ENCODE results near the gene CLEC16A.
A peak's percentile ranks its signal among the peaks of the same experiment; 100 is the strongest.

The CLEC16A gene

DNA sequence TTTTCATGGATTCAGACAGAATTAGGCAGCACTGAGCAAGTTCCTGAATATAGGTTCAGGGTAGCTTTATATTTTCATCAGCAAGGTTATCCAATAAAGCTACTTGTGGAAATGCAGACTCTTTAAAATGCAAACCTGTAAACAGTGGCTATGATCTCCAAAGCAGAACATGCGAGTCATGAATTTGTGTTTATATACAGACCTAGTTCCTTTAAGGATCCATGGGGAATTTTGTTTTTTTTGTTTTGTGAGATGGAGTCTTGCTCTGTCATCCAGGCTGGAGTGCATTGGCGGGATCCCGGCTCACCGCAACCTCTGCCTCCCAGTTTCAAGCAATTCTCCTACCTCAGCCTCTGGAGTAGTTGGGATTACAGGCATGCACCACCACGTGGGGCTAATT, 14.8 kb downstream of the CLEC16A start:
- H3K27me3 ChIP-seq (ENCODE audit: insufficient read depth, poor library complexity, severe bottlenecking): no peaks in the 10 kb centered on the region
- H3K4me3 ChIP-seq (replicated peaks; ENCODE audit: insufficient read depth, low read length): no peak overlapping the region
- no peak for TF ChIP-seq POLR2AphosphoS5 (IDR thresholded peaks at IDR 0.05; ENCODE audit: low read depth)
- TF ChIP-seq GABPA (IDR thresholded peaks at IDR 0.05; ENCODE audit: low read depth): no peak
- no peak overlapping the region for H3K27ac ChIP-seq (replicated peaks)
- no peak for DNase-seq (ENCODE audit: low read depth in 1 of 2, low spot score in 1 of 2)

DNA sequence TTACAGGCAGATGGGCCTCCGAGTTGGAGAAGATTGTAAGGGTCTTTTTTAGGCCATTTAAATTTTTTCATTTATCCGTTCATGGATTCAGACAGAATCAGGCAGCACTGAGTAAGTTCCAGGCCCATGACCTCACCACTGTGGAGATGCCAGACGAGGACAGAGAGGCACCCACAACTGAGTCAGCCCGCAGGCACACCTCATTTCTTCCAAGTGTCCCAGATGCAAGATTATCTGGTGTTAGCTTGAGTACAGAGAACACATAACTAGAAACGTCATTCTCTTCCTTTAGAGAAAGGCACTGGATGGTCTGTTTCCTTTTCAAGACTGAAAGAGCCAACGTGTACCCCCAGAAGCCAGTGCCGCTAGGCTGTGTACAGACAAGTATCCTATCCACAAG, 16.9 kb downstream of the CLEC16A start:
- TF ChIP-seq, protein P1, sequence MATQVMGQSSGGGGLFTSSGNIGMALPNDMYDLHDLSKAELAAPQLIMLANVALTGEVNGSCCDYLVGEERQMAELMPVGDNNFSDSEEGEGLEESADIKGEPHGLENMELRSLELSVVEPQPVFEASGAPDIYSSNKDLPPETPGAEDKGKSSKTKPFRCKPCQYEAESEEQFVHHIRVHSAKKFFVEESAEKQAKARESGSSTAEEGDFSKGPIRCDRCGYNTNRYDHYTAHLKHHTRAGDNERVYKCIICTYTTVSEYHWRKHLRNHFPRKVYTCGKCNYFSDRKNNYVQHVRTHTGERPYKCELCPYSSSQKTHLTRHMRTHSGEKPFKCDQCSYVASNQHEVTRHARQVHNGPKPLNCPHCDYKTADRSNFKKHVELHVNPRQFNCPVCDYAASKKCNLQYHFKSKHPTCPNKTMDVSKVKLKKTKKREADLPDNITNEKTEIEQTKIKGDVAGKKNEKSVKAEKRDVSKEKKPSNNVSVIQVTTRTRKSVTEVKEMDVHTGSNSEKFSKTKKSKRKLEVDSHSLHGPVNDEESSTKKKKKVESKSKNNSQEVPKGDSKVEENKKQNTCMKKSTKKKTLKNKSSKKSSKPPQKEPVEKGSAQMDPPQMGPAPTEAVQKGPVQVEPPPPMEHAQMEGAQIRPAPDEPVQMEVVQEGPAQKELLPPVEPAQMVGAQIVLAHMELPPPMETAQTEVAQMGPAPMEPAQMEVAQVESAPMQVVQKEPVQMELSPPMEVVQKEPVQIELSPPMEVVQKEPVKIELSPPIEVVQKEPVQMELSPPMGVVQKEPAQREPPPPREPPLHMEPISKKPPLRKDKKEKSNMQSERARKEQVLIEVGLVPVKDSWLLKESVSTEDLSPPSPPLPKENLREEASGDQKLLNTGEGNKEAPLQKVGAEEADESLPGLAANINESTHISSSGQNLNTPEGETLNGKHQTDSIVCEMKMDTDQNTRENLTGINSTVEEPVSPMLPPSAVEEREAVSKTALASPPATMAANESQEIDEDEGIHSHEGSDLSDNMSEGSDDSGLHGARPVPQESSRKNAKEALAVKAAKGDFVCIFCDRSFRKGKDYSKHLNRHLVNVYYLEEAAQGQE (IDR thresholded peaks at IDR 0.05; ENCODE audit: insufficient replicate concordance, low read depth): no peak
- TF ChIP-seq, protein P2, sequence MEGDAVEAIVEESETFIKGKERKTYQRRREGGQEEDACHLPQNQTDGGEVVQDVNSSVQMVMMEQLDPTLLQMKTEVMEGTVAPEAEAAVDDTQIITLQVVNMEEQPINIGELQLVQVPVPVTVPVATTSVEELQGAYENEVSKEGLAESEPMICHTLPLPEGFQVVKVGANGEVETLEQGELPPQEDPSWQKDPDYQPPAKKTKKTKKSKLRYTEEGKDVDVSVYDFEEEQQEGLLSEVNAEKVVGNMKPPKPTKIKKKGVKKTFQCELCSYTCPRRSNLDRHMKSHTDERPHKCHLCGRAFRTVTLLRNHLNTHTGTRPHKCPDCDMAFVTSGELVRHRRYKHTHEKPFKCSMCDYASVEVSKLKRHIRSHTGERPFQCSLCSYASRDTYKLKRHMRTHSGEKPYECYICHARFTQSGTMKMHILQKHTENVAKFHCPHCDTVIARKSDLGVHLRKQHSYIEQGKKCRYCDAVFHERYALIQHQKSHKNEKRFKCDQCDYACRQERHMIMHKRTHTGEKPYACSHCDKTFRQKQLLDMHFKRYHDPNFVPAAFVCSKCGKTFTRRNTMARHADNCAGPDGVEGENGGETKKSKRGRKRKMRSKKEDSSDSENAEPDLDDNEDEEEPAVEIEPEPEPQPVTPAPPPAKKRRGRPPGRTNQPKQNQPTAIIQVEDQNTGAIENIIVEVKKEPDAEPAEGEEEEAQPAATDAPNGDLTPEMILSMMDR (IDR thresholded peaks at IDR 0.05; ENCODE audit: insufficient read depth, low read length): no peak
- TF ChIP-seq GABPA (IDR thresholded peaks at IDR 0.05; ENCODE audit: low read depth): no peak
- TF ChIP-seq SPI1 (IDR thresholded peaks at IDR 0.05; ENCODE audit: borderline replicate concordance, low read depth): no peak
- no peak for TF ChIP-seq POLR2AphosphoS5 (IDR thresholded peaks at IDR 0.05; ENCODE audit: low read depth)
- H3K27me3 ChIP-seq (ENCODE audit: insufficient read depth, poor library complexity, severe bottlenecking): no peaks in the 10 kb centered on the region
- DNase-seq (ENCODE audit: low read depth in 1 of 2, low spot score in 1 of 2): no peak
- no peak overlapping the region for H3K4me3 ChIP-seq (replicated peaks; ENCODE audit: insufficient read depth, low read length)
- H3K27ac ChIP-seq (replicated peaks): no peak overlapping the region

DNA sequence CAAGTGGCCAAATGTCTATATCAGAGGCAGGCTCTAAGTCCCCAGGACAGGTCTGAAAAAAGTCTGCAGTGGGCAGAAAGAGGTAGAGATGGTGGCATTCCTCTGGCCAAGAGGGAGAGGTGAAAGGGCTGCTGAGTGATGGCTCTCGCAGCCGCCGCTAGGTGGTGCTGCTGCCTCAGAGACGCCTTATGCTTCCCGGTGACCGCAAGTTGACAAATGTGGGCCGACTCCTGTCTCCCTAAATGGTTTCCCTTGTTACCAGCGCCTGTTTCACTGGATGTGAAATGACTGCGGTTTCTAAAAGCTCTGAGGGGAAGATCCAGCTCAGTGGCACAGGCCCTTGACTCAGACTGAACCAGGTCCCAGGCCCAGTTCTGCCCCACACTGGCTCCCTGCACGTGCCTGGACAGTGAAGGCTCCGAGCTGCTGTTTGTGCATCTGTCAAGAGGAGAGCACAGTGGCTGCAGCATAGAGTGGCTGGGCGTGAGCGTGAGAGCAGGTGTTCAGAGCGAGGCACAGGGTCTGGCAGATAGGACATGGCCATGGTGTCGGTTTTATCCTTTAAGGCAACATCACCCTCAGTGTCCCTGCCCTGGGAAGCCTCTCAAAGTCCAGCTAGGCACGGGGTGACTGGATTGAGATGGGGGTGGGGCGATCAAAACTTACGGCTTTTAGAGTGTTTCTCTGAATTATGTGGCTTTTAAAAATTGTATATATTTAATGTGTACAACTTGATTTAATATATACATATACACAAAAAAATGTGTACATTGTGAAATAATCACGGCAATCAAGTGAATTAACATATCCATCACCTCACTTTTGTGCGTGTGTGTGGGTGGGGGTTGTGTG, 19.9 kb downstream of the CLEC16A start:
- Histone ChIP-seq H3K27ac (replicated peaks) (no peak overlapping the region), H3K4me3 (replicated peaks; ENCODE audit: insufficient read depth, low read length) (no peak overlapping the region), H3K27me3 (ENCODE audit: insufficient read depth, poor library complexity, severe bottlenecking) (no peaks in the 10 kb centered on the region)
- TF ChIP-seq GABPA (IDR thresholded peaks at IDR 0.05; ENCODE audit: low read depth) (no peak), POLR2AphosphoS5 (IDR thresholded peaks at IDR 0.05; ENCODE audit: low read depth) (no peak), SPI1 (IDR thresholded peaks at IDR 0.05; ENCODE audit: borderline replicate concordance, low read depth) (no peak)
- TF ChIP-seq, protein P2 (IDR thresholded peaks at IDR 0.05; ENCODE audit: insufficient read depth, low read length): peak; percentile 98
- TF ChIP-seq, protein P1 (IDR thresholded peaks at IDR 0.05; ENCODE audit: insufficient replicate concordance, low read depth): no peak
- peak; percentile 57 to 74 for DNase-seq (ENCODE audit: low read depth in 1 of 2, low spot score in 1 of 2)

DNA sequence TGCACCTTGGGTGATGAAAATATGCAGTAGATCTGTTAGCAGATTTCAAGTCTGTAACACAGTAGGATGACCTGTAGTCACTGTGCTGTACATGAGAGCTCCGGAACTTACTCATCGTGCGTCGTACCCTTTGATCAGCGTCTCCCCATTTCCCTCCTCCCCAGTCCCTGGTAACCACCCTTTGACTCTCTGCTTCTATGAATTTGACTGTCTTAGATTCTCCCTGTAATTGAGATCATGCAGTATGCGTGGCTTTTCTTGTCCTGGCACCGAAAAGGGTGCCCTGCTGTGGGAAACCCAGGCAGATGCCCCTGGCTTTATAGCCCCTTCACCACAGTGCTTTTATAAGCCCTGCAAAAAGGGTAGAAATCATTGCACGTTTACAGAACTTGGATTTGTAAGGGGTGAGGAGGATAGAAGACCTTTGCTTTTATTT, 20.5 kb downstream of the CLEC16A start:
- H3K27ac ChIP-seq (replicated peaks): no peak overlapping the region
- TF ChIP-seq, protein P1 (IDR thresholded peaks at IDR 0.05; ENCODE audit: insufficient replicate concordance, low read depth): no peak
- TF ChIP-seq POLR2AphosphoS5 (IDR thresholded peaks at IDR 0.05; ENCODE audit: low read depth) (no peak), GABPA (IDR thresholded peaks at IDR 0.05; ENCODE audit: low read depth) (no peak), SPI1 (IDR thresholded peaks at IDR 0.05; ENCODE audit: borderline replicate concordance, low read depth) (no peak)
- TF ChIP-seq, protein P2 (IDR thresholded peaks at IDR 0.05; ENCODE audit: insufficient read depth, low read length): no peak
- H3K4me3 ChIP-seq (replicated peaks; ENCODE audit: insufficient read depth, low read length): no peak overlapping the region
- H3K27me3 ChIP-seq (ENCODE audit: insufficient read depth, poor library complexity, severe bottlenecking): no peaks in the 10 kb centered on the region
- DNase-seq (ENCODE audit: low read depth in 1 of 2, low spot score in 1 of 2): no peak

Data from HL-60 (cell line).